Activated CD4-positive, alpha-beta T cell treated with anti-CD3 and anti-CD28 coated beads, Interleukin-2, amount 50 U/mL, for 1 hour (primary cell): ENCODE results near the gene GNAT3.

Source experiments
- DNase-seq: peaks from one replicate; pipeline ENCODE4 v3.0.0-alpha.2; 2020

GNAT3 gene

GRCh38 chr7:80460857-80461256, 51.0 kb downstream of the GNAT3 start:
- DNase-seq, result no peak

- DNase-seq, result no peak
Measured at GRCh38 chr7:80459776-80460510, 51.9 kb downstream of the GNAT3 start.

- DNase-seq, result no peak
Measured at GRCh38 chr7:80458822-80459725, 52.8 kb downstream of the GNAT3 start.

- no peak for DNase-seq
Measured at GRCh38 chr7:80453699-80454340, 58.0 kb downstream of the GNAT3 start.

- no peak for DNase-seq
Measured at GRCh38 chr7:80450621-80451308, 61.1 kb downstream of the GNAT3 start.

- DNase-seq, result no peak
Measured at GRCh38 chr7:80449836-80450235, 62.0 kb downstream of the GNAT3 start.

GRCh38 chr7:80445351-80445750, 66.5 kb downstream of the GNAT3 start:
- DNase-seq, result no peak

- no peak for DNase-seq
Measured at GRCh38 chr7:80444811-80445210, 67.1 kb downstream of the GNAT3 start.

- no peak for DNase-seq
Measured at GRCh38 chr7:80443325-80443724, 68.5 kb downstream of the GNAT3 start.

- DNase-seq, result no peak
Measured at GRCh38 chr7:80440883-80441282, 71.0 kb downstream of the GNAT3 start.

- DNase-seq, result no peak
Measured at GRCh38 chr7:80439894-80440821, 71.7 kb downstream of the GNAT3 start.

GRCh38 chr7:80435521-80435920, 76.3 kb downstream of the GNAT3 start:
- no peak for DNase-seq

- no peak for DNase-seq
Measured at GRCh38 chr7:80434047-80434446, 77.8 kb downstream of the GNAT3 start.

GRCh38 chr7:80432166-80432565, 79.7 kb downstream of the GNAT3 start:
- no peak for DNase-seq

GRCh38 chr7:80429181-80429580, 82.7 kb downstream of the GNAT3 start:
- DNase-seq, result no peak

- DNase-seq, result no peak
Measured at GRCh38 chr7:80428161-80429054, 83.5 kb downstream of the GNAT3 start.

GRCh38 chr7:80427218-80427617, 84.6 kb downstream of the GNAT3 start:
- no peak for DNase-seq

GRCh38 chr7:80420876-80421275, 91.0 kb downstream of the GNAT3 start:
- no peak for DNase-seq

GRCh38 chr7:80417211-80417793, 94.6 kb downstream of the GNAT3 start:
- DNase-seq, result no peak

- DNase-seq, result no peak
Measured at GRCh38 chr7:80415522-80415921, 96.3 kb downstream of the GNAT3 start.
